Rectal smooth muscle tissue (tissue), 1 donor: ENCODE results near the gene CD209.

Experiments
- H3K27ac ChIP-seq: one replicate; pipeline ENCODE4 v1.7.0; 2013; ENCODE audit warnings: low read depth, low read length, inconsistent platforms
- H3K27me3 ChIP-seq: one replicate; pipeline ENCODE4 v1.7.0; 2013; ENCODE audit warnings: low read length; ENCODE audit not compliant: control insufficient read depth, insufficient read depth
- H3K36me3 ChIP-seq: one replicate; pipeline ENCODE4 v1.7.0; 2013; ENCODE audit warnings: low read length; ENCODE audit not compliant: control insufficient read depth, insufficient read depth
- H3K4me1 ChIP-seq: one replicate; pipeline ENCODE4 v1.7.0; 2013; ENCODE audit warnings: low read length; ENCODE audit not compliant: control insufficient read depth, insufficient read depth
- H3K4me3 ChIP-seq: one replicate; pipeline ENCODE4 v1.7.0; 2013; ENCODE audit warnings: low read length
- H3K9ac ChIP-seq: one replicate; pipeline ENCODE4 v1.7.0; 2013; ENCODE audit warnings: low read length

CD209 gene

GRCh38 chr19:7742991-7743390 lies 4.3 kb downstream of the CD209 start:
- H3K4me3 ChIP-seq, result no peak overlapping the region

GRCh38 chr19:7742575-7742974 lies 4.8 kb downstream of the CD209 start:
- Histone ChIP-seq H3K36me3 (no peaks in the 10 kb centered on the region), H3K27ac (no peak overlapping the region), H3K4me1 (no peaks in the 10 kb centered on the region), H3K9ac (no peak overlapping the region), H3K4me3 (no peak overlapping the region), H3K27me3 (peaks cover 2% of the 10 kb centered on the region)

More at GRCh38 chr19:7742991-7743390, 4.3 kb downstream of the CD209 start:
- Histone ChIP-seq H3K36me3 (no peaks in the 10 kb centered on the region), H3K27me3 (peaks cover 2% of the 10 kb centered on the region), H3K27ac (no peak overlapping the region), H3K9ac (no peak overlapping the region), H3K4me1 (no peaks in the 10 kb centered on the region)

- H3K27ac ChIP-seq, result no peak overlapping the region
- H3K27me3 ChIP-seq, result no peaks in the 10 kb centered on the region
- no peak overlapping the region for H3K4me3 ChIP-seq
- H3K9ac ChIP-seq, result no peak overlapping the region
- no peaks in the 10 kb centered on the region for H3K36me3 ChIP-seq
- no peaks in the 10 kb centered on the region for H3K4me1 ChIP-seq
These were observed 6.7 kb downstream of the CD209 start for GRCh38 chr19:7740682-7741054.

DNA sequence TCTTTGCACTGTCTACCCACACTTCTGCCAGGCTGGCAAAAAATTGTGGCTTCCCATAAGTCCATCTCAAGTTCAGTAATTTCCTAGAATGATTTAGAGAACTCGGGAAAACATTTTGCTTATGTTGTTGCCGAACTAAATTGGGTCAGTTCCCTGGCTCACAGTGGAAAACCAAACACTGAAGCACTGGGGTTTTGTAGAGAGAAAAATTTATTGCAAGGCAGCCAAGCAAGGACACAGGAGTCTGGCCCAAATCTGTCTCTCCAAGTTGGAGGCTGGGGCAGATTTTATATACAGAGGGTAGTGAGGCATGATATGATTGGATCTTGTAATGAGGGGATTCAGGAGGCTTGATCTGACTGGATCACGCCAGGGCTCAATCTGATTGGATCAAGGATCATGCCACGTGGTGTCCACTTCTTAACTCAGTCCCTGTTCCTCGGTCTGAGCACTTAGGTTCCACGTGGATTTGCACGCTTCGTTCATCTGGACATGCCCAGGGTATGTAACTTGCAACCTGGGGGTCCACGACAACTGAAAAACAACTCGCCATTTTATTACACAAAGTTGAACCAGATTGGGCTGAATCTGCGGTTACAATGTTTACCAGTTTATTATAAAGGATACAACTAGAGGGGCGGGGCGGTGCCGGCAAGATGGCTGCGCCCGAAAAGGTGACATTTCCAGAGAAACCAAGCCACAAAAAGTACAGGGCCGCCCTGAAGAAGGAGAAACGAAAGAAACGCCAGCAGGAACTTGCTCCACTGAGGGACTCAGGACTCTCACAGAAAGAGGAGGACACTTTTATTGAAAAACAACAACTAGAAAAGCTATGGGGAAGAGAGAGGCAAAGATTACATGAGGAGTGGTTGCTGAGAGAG lies 7.3 kb downstream of the CD209 start:
- H3K36me3 ChIP-seq, result no peaks in the 10 kb centered on the region
- H3K4me3 ChIP-seq, result no peak overlapping the region
- no peak overlapping the region for H3K27ac ChIP-seq
- H3K9ac ChIP-seq, result no peak overlapping the region
- H3K27me3 ChIP-seq, result no peaks in the 10 kb centered on the region
- H3K4me1 ChIP-seq, result no peaks in the 10 kb centered on the region

- Histone ChIP-seq H3K4me1 (no peaks in the 10 kb centered on the region), H3K27ac (no peak overlapping the region), H3K36me3 (no peaks in the 10 kb centered on the region), H3K9ac (no peak overlapping the region), H3K27me3 (no peaks in the 10 kb centered on the region), H3K4me3 (no peak overlapping the region)
These were observed 8.1 kb downstream of the CD209 start for GRCh38 chr19:7739211-7739755.

DNA sequence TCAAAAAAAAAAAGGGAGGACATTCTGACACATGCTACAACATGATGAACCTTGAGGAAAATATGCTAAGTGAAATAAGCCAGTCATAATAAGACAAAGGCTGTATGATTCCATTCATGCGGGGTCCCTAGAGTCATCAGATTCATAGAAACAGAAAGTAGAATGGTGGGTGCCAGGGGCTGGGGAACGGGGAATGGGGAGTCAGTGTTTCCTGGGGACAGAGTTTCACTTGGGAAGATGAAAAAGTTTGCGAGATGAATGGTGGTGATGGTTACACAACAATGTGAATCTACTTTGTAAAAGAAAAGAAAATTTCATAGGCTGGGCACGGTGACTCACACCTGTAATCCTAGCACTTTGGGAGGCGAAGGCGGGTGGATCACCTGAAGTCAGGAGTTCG lies 9.3 kb downstream of the CD209 start:
- Histone ChIP-seq H3K9ac (no peak overlapping the region), H3K27me3 (no peaks in the 10 kb centered on the region), H3K36me3 (no peaks in the 10 kb centered on the region), H3K27ac (no peak overlapping the region), H3K4me3 (no peak overlapping the region), H3K4me1 (no peaks in the 10 kb centered on the region)

GRCh38 chr19:7737215-7737614 lies 10.1 kb downstream of the CD209 start:
- no peak overlapping the region for H3K4me3 ChIP-seq
- no peak overlapping the region for H3K27ac ChIP-seq
- no peaks in the 10 kb centered on the region for H3K4me1 ChIP-seq
- no peaks in the 10 kb centered on the region for H3K36me3 ChIP-seq
- H3K9ac ChIP-seq, result no peak overlapping the region
- H3K27me3 ChIP-seq, result peaks cover 4% of the 10 kb centered on the region

DNA sequence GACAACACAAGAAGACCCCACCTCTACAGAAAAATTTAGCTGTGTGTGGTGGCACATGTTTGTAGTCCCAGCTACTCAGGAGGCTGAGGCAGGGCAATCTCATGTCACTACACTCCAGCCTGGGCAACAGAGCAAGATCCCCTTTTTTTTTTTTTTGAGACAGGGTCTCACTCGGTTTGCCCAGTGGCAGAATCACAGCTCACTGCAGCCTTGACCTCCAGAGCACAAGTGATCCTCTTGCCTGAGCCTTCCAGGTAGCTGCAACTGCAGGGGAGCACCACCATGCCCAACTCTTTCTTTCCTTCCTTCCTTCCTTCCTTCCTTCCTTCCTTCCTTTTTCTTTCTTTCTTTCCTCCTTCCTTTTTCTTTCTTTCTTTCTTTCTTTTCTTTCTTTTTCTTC lies 11.2 kb downstream of the CD209 start:
- Histone ChIP-seq H3K9ac (no peak overlapping the region), H3K36me3 (no peaks in the 10 kb centered on the region), H3K27ac (no peak overlapping the region), H3K4me3 (no peak overlapping the region), H3K4me1 (no peaks in the 10 kb centered on the region), H3K27me3 (peaks cover 7% of the 10 kb centered on the region)

- no peak overlapping the region for H3K27ac ChIP-seq
- H3K4me3 ChIP-seq, result no peak overlapping the region
- H3K9ac ChIP-seq, result no peak overlapping the region
- H3K27me3 ChIP-seq, result peaks cover 15% of the 10 kb centered on the region
- H3K36me3 ChIP-seq, result no peaks in the 10 kb centered on the region
- H3K4me1 ChIP-seq, result no peaks in the 10 kb centered on the region
These were observed 12.8 kb downstream of the CD209 start for GRCh38 chr19:7734220-7735203.

DNA sequence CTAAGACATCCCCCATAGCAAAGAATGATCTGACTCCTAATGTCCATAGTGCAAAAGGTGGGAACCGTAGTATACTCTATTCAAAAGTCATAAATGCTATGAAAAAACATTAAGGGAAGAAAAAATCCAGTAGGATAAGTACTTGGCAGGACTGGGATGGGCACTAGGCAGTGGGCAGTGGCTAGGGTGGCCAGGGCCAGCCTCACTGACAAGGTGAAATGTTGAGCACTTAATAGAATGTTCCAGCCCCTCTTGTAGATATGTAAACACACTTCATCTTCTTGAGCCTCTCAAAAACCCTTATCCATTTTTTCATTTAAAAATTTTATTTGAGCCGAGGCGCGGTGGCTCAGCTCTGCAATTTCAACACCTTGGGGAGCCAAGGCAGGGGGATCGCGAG lies 14.0 kb downstream of the CD209 start:
- H3K9ac ChIP-seq, result no peak overlapping the region
- H3K4me3 ChIP-seq, result no peak overlapping the region
- H3K27me3 ChIP-seq, result peaks cover 16% of the 10 kb centered on the region
- no peaks in the 10 kb centered on the region for H3K4me1 ChIP-seq
- H3K36me3 ChIP-seq, result no peaks in the 10 kb centered on the region
- H3K27ac ChIP-seq, result no peak overlapping the region

- Histone ChIP-seq H3K9ac (no peak within 1 kb of the TSS), H3K27ac (no peak within 1 kb of the TSS), H3K36me3 (no peaks in the 10 kb centered on the region), H3K4me3 (no peak within 1 kb of the TSS), H3K27me3 (peaks cover 16% of the 10 kb centered on the region), H3K4me1 (no peaks in the 10 kb centered on the region)
These were observed 15.3 kb downstream of the CD209 start, which contains the start of gene CLEC4G for GRCh38 chr19:7732045-7732444. TSS of gene CLEC4G (minus strand) at chr19:7732110. CDS start at chr19:7732102, 8 bp downstream.

DNA sequence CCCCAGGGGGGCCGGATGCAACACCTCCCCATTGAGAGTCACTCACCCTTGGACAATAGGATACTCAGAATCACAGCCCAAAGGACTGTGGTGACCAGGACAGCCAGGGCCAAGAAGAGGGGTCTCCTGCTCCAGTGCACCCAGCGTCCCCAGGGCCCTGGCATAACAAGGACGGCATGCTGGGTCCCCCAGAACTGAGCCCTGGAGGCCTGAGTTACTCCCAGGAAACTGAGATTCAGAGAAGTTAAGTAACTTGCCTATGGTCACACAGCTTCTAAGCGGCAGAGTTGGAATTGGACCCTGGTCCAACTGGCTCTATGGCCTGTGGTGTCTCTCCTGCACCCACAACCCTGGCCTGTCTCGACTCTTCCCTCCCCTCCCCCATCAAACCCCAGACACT lies 15.7 kb downstream of the CD209 start:
- no peak overlapping the region for H3K27ac ChIP-seq

More for the DNA sequence above, 15.7 kb downstream of the CD209 start:
- H3K27me3 ChIP-seq, result peaks cover 16% of the 10 kb centered on the region
- no peak overlapping the region for H3K4me3 ChIP-seq
- no peaks in the 10 kb centered on the region for H3K36me3 ChIP-seq
- H3K4me1 ChIP-seq, result no peaks in the 10 kb centered on the region
- H3K9ac ChIP-seq, result no peak overlapping the region
